IMR-90 (cell line): ENCODE data around the gene HYAL2. TPM values are rescaled to one million over a fixed set of nuclear protein-coding genes. Genes with fewer than 3 reads are reported as not detected.

ENCODE experiments used
- ATAC-seq: fragments of 200-7000 bp; cut with Tn5 transposase; 2 replicates; pipeline ENCODE4 v1.9.1; 2020; ENCODE audit warnings: low read depth, mild to moderate bottlenecking, moderate library complexity
- BruUV-seq: library from RNA; stranded (reverse); fragments of 400-500 nt; replicated peaks from 2 replicates; lab custom pipeline; 2021; lab: Mats Ljungman, UMichigan
- CTCF ChIA-PET: fragments of 300-600 bp; formaldehyde crosslinking; extraction: SDS; loops from one replicate; lab custom pipeline; 2021; ENCODE audit warnings: antibody characterized with exemption; lab: Yijun Ruan, JAX
- POLR2A ChIA-PET: fragments of 300-600 bp; sonication (Branson Sonifier 250); formaldehyde crosslinking; loops from one replicate; lab custom pipeline; 2022; ENCODE audit warnings: antibody characterized with exemption; ENCODE audit not compliant: unreplicated experiment; lab: Charles Lee
- DNase-seq: peaks from one replicate; pipeline ENCODE4 v3.0.0; 2013
- H2AFZ ChIP-seq: replicated peaks from 2 replicates; pipeline ENCODE3; 2013; ENCODE audit warnings: low read length, mild to moderate bottlenecking; ENCODE audit not compliant: poor library complexity
- H2AK5ac ChIP-seq: 2 replicates; pipeline ENCODE4 v1.6.1; 2013; ENCODE audit warnings: low read depth, low read length, inconsistent platforms
- H2AK9ac ChIP-seq: replicated peaks from 2 replicates; pipeline ENCODE3; 2013; ENCODE audit warnings: mild to moderate bottlenecking, low read depth, low read length, moderate library complexity; ENCODE audit not compliant: poor library complexity
- H2BK120ac ChIP-seq: 2 replicates; pipeline ENCODE4 v1.6.1; 2013; ENCODE audit warnings: low read depth, low read length, inconsistent platforms
- H2BK15ac ChIP-seq: 3 replicates; pipeline ENCODE4 v1.6.1; 2013; ENCODE audit warnings: low read depth, low read length, inconsistent platforms
- H2BK20ac ChIP-seq: 2 replicates; pipeline ENCODE4 v1.6.1; 2013; ENCODE audit warnings: low read depth, mild to moderate bottlenecking, inconsistent platforms, low read length, moderate library complexity
- H2BK5ac ChIP-seq: 2 replicates; pipeline ENCODE4 v1.6.1; 2013; ENCODE audit warnings: mild to moderate bottlenecking, low read depth, low read length, inconsistent platforms; ENCODE audit not compliant: poor library complexity, severe bottlenecking
- H3K14ac ChIP-seq: replicated peaks from 2 replicates; pipeline ENCODE4 v1.6.1; 2013; ENCODE audit warnings: low read depth, low read length, inconsistent platforms
- H3K18ac ChIP-seq: 2 replicates; pipeline ENCODE4 v1.6.1; 2013; ENCODE audit warnings: low read depth, low read length, control low read depth
- H3K23ac ChIP-seq: 2 replicates; pipeline ENCODE4 v1.6.1; 2013; ENCODE audit warnings: low read depth, low read length, inconsistent platforms
- H3K27ac ChIP-seq: 2 replicates; pipeline ENCODE4 v1.5.1; 2013; ENCODE audit warnings: mild to moderate bottlenecking, control low read depth, low read length; ENCODE audit not compliant: insufficient read depth
- H3K27me3 ChIP-seq: 2 replicates; pipeline ENCODE4 v1.6.1; 2013; ENCODE audit warnings: low read length; ENCODE audit not compliant: control insufficient read depth, insufficient read depth
- H3K36me3 ChIP-seq: 2 replicates; pipeline ENCODE4 v1.6.1; 2013; ENCODE audit warnings: low read length, mixed read lengths; ENCODE audit not compliant: control insufficient read depth, insufficient read depth
- H3K4ac ChIP-seq: 2 replicates; pipeline ENCODE4 v1.6.1; 2013; ENCODE audit warnings: low read depth, low read length, inconsistent platforms
- H3K4me1 ChIP-seq: 2 replicates; pipeline ENCODE4 v1.6.1; 2013; ENCODE audit warnings: low read length, mixed read lengths; ENCODE audit not compliant: control insufficient read depth, insufficient read depth
- H3K4me2 ChIP-seq: 2 replicates; pipeline ENCODE4 v1.6.1; 2013; ENCODE audit warnings: low read depth, mild to moderate bottlenecking, control low read depth, low read length, moderate library complexity
- H3K4me3 ChIP-seq: 2 replicates; pipeline ENCODE4 v1.5.1; 2013; ENCODE audit warnings: low read depth, mild to moderate bottlenecking, control low read depth, low read length, moderate library complexity; ENCODE audit not compliant: insufficient read depth
- H3K56ac ChIP-seq: 2 replicates; pipeline ENCODE4 v1.6.1; 2013; ENCODE audit warnings: low read length, inconsistent platforms; ENCODE audit not compliant: insufficient read depth; ENCODE audit errors: extremely low read depth
- H3K79me1 ChIP-seq, 2 experiments: 2 replicates each; pipeline ENCODE4 v1.6.1; 2013; ENCODE audit warnings: low read length in 2 of 2, inconsistent platforms in 1 of 2, low read depth in 1 of 2
- H3K9ac ChIP-seq: 2 replicates; pipeline ENCODE4 v1.6.1; 2013; ENCODE audit warnings: low read depth, low read length, control low read depth
- H3K9me1 ChIP-seq: 2 replicates; pipeline ENCODE4 v1.6.1; 2013; ENCODE audit warnings: low read length, inconsistent platforms; ENCODE audit not compliant: insufficient read depth
- H3K9me3 ChIP-seq: 2 replicates; pipeline ENCODE4 v1.6.1; 2013; ENCODE audit warnings: low read length; ENCODE audit not compliant: control insufficient read depth, insufficient read depth
- H4K20me1 ChIP-seq: 2 replicates; pipeline ENCODE4 v1.6.1; 2013; ENCODE audit warnings: low read length, inconsistent platforms; ENCODE audit not compliant: insufficient read depth
- H4K5ac ChIP-seq: 2 replicates; pipeline ENCODE4 v1.6.1; 2013; ENCODE audit warnings: mild to moderate bottlenecking, low read depth, low read length, control low read depth
- H4K8ac ChIP-seq, 2 experiments: 2 replicates each; pipeline ENCODE4 v1.6.1; 2013; ENCODE audit warnings: low read depth in 2 of 2, low read length in 2 of 2, control low read depth in 1 of 2, inconsistent platforms in 1 of 2
- H4K91ac ChIP-seq: 2 replicates; pipeline ENCODE4 v1.6.1; 2013; ENCODE audit warnings: low read depth, low read length, inconsistent platforms; ENCODE audit not compliant: insufficient read depth
- BHLHE40 ChIP-seq: fragments of 150-350 bp; IDR thresholded peaks from 2 replicates; pipeline ENCODE4 v1.6.1; 2016; ENCODE audit warnings: mild to moderate bottlenecking, low read depth, low read length
- CEBPB ChIP-seq: IDR thresholded peaks from 2 replicates; pipeline ENCODE4 v1.6.1; 2012; ENCODE audit warnings: low read depth, low read length, improper control_type of control experiment
- CHD1 ChIP-seq: IDR thresholded peaks from 2 replicates; pipeline ENCODE4 v1.6.1; 2012; ENCODE audit warnings: low read depth, low read length, improper control_type of control experiment
- CTCF ChIP-seq: conservative IDR thresholded peaks from 2 replicates; pipeline ENCODE4 v1.5.1; 2012; ENCODE audit warnings: mild to moderate bottlenecking, low read depth, low read length, improper control_type of control experiment
- ELK1 ChIP-seq: fragments of 150-350 bp; IDR thresholded peaks from 2 replicates; pipeline ENCODE4 v1.6.1; 2016; ENCODE audit warnings: low read depth, mild to moderate bottlenecking, low read length, moderate library complexity, borderline replicate concordance
- FOS ChIP-seq: fragments of 150-350 bp; IDR thresholded peaks from 2 replicates; pipeline ENCODE4 v1.6.1; 2016; ENCODE audit warnings: low read depth, low read length
- MAFK ChIP-seq: IDR thresholded peaks from 2 replicates; pipeline ENCODE4 v1.6.1; 2012; ENCODE audit warnings: low read depth, low read length, improper control_type of control experiment
- MAZ ChIP-seq: IDR thresholded peaks from 2 replicates; pipeline ENCODE4 v1.6.1; 2012; ENCODE audit warnings: low read depth, mild to moderate bottlenecking, low read length, improper control_type of control experiment, moderate library complexity, borderline replicate concordance
- MXI1 ChIP-seq: IDR thresholded peaks from 2 replicates; pipeline ENCODE4 v1.6.1; 2012; ENCODE audit warnings: low read depth, mild to moderate bottlenecking, low read length, moderate library complexity, borderline replicate concordance
- NFE2L2 ChIP-seq: fragments of 150-350 bp; IDR thresholded peaks from 2 replicates; pipeline ENCODE4 v1.6.1; 2016; ENCODE audit warnings: low read depth, mild to moderate bottlenecking, low read length
- POLR2A ChIP-seq: IDR thresholded peaks from 2 replicates; pipeline ENCODE4 v1.6.1; 2012; ENCODE audit warnings: mild to moderate bottlenecking, low read depth, low read length
- RAD21 ChIP-seq: IDR thresholded peaks from 2 replicates; pipeline ENCODE4 v1.6.1; 2012; ENCODE audit warnings: low read length, improper control_type of control experiment
- RCOR1 ChIP-seq: IDR thresholded peaks from 2 replicates; pipeline ENCODE4 v1.6.1; 2012; ENCODE audit warnings: mild to moderate bottlenecking, low read length, improper control_type of control experiment; ENCODE audit not compliant: insufficient replicate concordance
- RFX5 ChIP-seq: IDR thresholded peaks from 2 replicates; pipeline ENCODE4 v1.8.0; 2012; ENCODE audit warnings: low read depth, mild to moderate bottlenecking, low read length, moderate library complexity
- SMC3 ChIP-seq: fragments of 150-350 bp; IDR thresholded peaks from 2 replicates; pipeline ENCODE4 v1.6.1; 2016; ENCODE audit warnings: low read depth, mild to moderate bottlenecking, antibody characterized with exemption, low read length, moderate library complexity
- USF2 ChIP-seq: fragments of 150-350 bp; IDR thresholded peaks from 2 replicates; pipeline ENCODE4 v1.6.1; 2017; ENCODE audit warnings: mild to moderate bottlenecking, antibody characterized with exemption, low read length, low read depth
- WGBS, 2 experiments: methylation state at CpG; one replicate each; pipeline versions ENCODE4 v1.1.5 to v1.1.7; 2013; ENCODE audit warnings: missing lambda C conversion rate in 2 of 2; ENCODE audit not compliant: insufficient read length in 1 of 2; ENCODE audit errors: extremely low coverage in 2 of 2; 5-methylcytosine and 5-hydroxymethylcytosine counted together
- dilution Hi-C: fragments of 300-500 bp; cut with HindIII; formaldehyde crosslinking; loops from one replicate; pipeline ENCODE4 v1.14.3; 2018; ENCODE audit warnings: low sequenced_read_pairs; ENCODE audit not compliant: unreplicated experiment
- in situ Hi-C: fragments of 300-500 bp; cut with MboI; formaldehyde crosslinking; loops from 3 replicates; pipeline ENCODE4 v1.14.3; 2019; ENCODE audit warnings: low sequenced_read_pairs, inconsistent platforms, mixed read lengths
- intact Hi-C: fragments of 100-400 bp; cut with micrococcal nuclease; formaldehyde crosslinking; loops from 2 replicates; pipeline ENCODE4 v1.10.0; 2022
- polyA plus RNA-seq, 3 experiments: library from polyadenylated mRNA; depleted of rRNA; stranded (reverse); fragments of >200 nt; gene quantifications; 2 replicates each; pipeline ENCODE4 v1.2.3, GENCODE V29; 2012; ENCODE audit warnings: low replicate concordance in 1 of 3
- total RNA-seq: library from RNA; depleted of rRNA; stranded (reverse); fragments of >200 nt; gene quantifications from 2 replicates; pipeline ENCODE4 v1.2.3, GENCODE V29; 2012

The HYAL2 gene
- total and polyA plus RNA-seq, 2 of the 4 experiments (the other 2 are of a cell fraction): 56.8 to 104 TPM

DNA sequence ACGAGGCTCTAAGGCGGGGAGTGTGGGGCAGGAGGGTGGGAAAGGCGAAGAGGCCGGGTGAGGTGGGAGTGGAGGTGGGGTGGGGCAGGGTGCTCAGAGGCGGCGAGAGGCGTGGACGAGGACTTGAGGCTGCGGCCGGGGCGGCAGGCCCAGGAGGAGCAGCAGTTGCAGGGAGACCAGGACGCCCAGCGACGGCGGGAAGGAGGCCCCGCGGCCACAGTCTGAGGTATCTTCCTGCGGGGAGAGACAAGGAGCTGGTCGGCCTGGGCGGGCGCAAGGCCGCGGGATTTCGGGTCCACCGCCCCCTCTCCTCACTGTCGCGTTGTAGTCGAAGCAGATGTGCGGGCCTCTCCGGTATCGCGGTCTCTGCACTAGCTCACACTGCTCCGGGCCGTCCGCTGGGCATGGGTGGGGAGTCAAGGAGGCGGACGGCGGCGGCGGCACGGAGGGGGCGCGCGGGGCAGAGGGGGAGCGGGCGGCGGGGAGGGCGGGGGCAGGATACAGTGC is 42.1 kb upstream of the HYAL2 start:
- dilution Hi-C loops: no loop called here
- POLR2A ChIA-PET: no interaction called here
- CTCF ChIA-PET: no interaction called here

More for the DNA sequence above, 42.1 kb upstream of the HYAL2 start:
- peaks cover 0 to 6% of the 10 kb centered on the region in 2 experiments; a peak in 1 of 4 replicates for H3K79me1 ChIP-seq
- H4K8ac ChIP-seq: peak overlapping the region; percentile 40 to 66; a peak in 2 of 4 replicates
- peaks cover 3% of the 10 kb centered on the region; the same call in 1 of the 2 replicates for H3K4me1 ChIP-seq
- H2AFZ ChIP-seq: peak overlapping the region; percentile 98
- H3K36me3 ChIP-seq: no peaks in the 10 kb centered on the region
- TF ChIP-seq CTCF (no peak), RAD21 (no peak), ELK1 (no peak), BHLHE40 (no peak), FOS (no peak), POLR2A (no peak), CHD1 (no peak), SMC3 (no peak), RFX5 (no peak), MAZ (no peak), RCOR1 (no peak), USF2 (no peak), MAFK (no peak), MXI1 (no peak), NFE2L2 (no peak), CEBPB (no peak)
- peak overlapping the region; percentile 45 for H3K4me3 ChIP-seq
- peak overlapping the region; percentile 1; the same call in 1 of the 2 replicates for H3K27ac ChIP-seq
- H2BK20ac ChIP-seq: no peak overlapping the region
- intact Hi-C loops: no loop called here
- H3K18ac ChIP-seq: no peak overlapping the region
- H3K4ac ChIP-seq: peak overlapping the region; percentile 42; the same call in 1 of the 2 replicates
- in situ Hi-C loops: no loop called here
- no peak overlapping the region for H2BK120ac ChIP-seq
- H3K9me3 ChIP-seq: no peaks in the 10 kb centered on the region
- H3K27me3 ChIP-seq: peaks cover 29% of the 10 kb centered on the region
- H3K14ac ChIP-seq: peak overlapping the region; percentile 74; the same call in 1 of the 2 replicates
- H4K91ac ChIP-seq: no peak overlapping the region
- no peaks in the 10 kb centered on the region for H4K20me1 ChIP-seq
- H2AK5ac ChIP-seq: peak overlapping the region; percentile 15; the same call in 1 of the 2 replicates
- H3K9ac ChIP-seq: peak overlapping the region; percentile 60
- H4K5ac ChIP-seq: no peak overlapping the region
- H3K23ac ChIP-seq: no peak overlapping the region; the same call in 1 of the 2 replicates
- no peak overlapping the region for H2BK15ac ChIP-seq
- H3K9me1 ChIP-seq: peaks cover 10% of the 10 kb centered on the region; the same call in 1 of the 2 replicates
- H3K4me2 ChIP-seq: peak overlapping the region; percentile 84
- WGBS, 2 experiments: 11% methylated on average over 21 of the region's 48 CpGs; no CpG with 5 or more reads in 1 of the 2 experiments
- no peak overlapping the region for H2BK5ac ChIP-seq
- H2AK9ac ChIP-seq: peak overlapping the region; percentile 29
- no peak overlapping the region for H3K56ac ChIP-seq
- DNase-seq (no peak), ATAC-seq (peak; percentile 75)
- no TSS peak for BruUV-seq
